Measurements from ENCODE around the gene MARCHF11.

The MARCHF11 gene

GRCh38 chr5:16140944-16141343 lies 38.6 kb downstream of the MARCHF11 start:
- DNase-seq, result no peak
- Histone ChIP-seq H3K27me3 (ENCODE audit: insufficient read depth, low read depth, severe bottlenecking) (no peaks in the 10 kb centered on the region), H3K36me3 (no peaks in the 10 kb centered on the region), H3K9me3 (ENCODE audit: severe bottlenecking) (peaks cover 18% of the 10 kb centered on the region), H3K27ac (no peak overlapping the region), H3K4me3 (ENCODE audit: low read depth, low read length) (no peak overlapping the region)
- no peak for TF ChIP-seq CTCF (IDR thresholded peaks at IDR 0.05; ENCODE audit: low read depth, low read length)

DNA sequence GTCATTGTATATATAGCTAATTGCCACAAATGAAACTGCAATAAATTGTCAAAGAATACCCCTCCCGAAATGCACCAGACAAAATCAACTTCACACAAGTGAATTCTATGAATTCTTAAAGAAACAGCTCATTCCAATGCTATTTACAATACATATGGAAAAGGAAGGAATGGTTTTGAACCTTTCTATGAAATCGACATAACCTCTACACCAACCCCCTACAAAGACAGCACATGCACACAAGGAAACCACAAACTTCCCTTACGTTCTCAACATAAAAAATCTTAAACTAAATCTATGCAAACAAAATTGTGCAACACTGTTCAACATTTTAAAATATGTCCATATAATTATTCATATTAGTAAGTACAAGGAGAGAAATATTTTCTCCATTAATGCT lies 39.2 kb downstream of the MARCHF11 start:
- no peak overlapping the region for H3K4me3 ChIP-seq (ENCODE audit: low read depth, low read length)
- H3K36me3 ChIP-seq, result no peaks in the 10 kb centered on the region
- no peak for DNase-seq
- H3K27ac ChIP-seq, result no peak overlapping the region
- no peak for TF ChIP-seq CTCF (IDR thresholded peaks at IDR 0.05; ENCODE audit: low read depth, low read length)
- peaks cover 18% of the 10 kb centered on the region for H3K9me3 ChIP-seq (ENCODE audit: severe bottlenecking)
- no peaks in the 10 kb centered on the region for H3K27me3 ChIP-seq (ENCODE audit: insufficient read depth, low read depth, severe bottlenecking)

DNA sequence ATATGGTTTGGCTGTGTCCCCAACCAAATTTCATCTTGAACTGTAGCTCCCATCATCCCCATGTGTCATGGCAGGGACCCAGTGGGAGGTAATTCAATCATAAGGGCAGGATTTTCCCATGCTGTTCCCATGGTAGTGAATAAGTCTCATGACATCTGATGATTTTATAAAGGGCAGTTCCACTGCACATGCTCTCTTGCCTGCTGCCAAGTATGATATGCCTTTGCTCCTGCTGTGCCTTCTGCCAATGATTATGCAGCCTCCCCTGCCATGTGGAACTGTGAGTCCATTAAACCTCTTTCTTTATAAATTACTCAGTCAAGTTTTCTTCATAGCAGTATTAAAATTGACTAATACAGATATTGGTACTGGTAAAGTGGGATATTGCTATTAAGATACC lies 42.4 kb downstream of the MARCHF11 start:
- H3K9me3 ChIP-seq (ENCODE audit: severe bottlenecking), result peaks cover 18% of the 10 kb centered on the region
- H3K4me3 ChIP-seq (ENCODE audit: low read depth, low read length), result no peak overlapping the region
- H3K27ac ChIP-seq, result no peak overlapping the region
- no peak for DNase-seq
- H3K27me3 ChIP-seq (ENCODE audit: insufficient read depth, low read depth, severe bottlenecking), result no peaks in the 10 kb centered on the region
- no peaks in the 10 kb centered on the region for H3K36me3 ChIP-seq
- no peak for TF ChIP-seq CTCF (IDR thresholded peaks at IDR 0.05; ENCODE audit: low read depth, low read length)

- H3K9me3 ChIP-seq (ENCODE audit: severe bottlenecking), result peaks cover 18% of the 10 kb centered on the region
- H3K27ac ChIP-seq, result no peak overlapping the region
- DNase-seq, result no peak
- no peak overlapping the region for H3K4me3 ChIP-seq (ENCODE audit: low read depth, low read length)
- H3K27me3 ChIP-seq (ENCODE audit: insufficient read depth, low read depth, severe bottlenecking), result no peaks in the 10 kb centered on the region
- H3K36me3 ChIP-seq, result no peaks in the 10 kb centered on the region
- no peak for TF ChIP-seq CTCF (IDR thresholded peaks at IDR 0.05; ENCODE audit: low read depth, low read length)
These were observed 44.1 kb downstream of the MARCHF11 start for GRCh38 chr5:16135506-16135905.

GRCh38 chr5:16135003-16135402 lies 44.6 kb downstream of the MARCHF11 start:
- Histone ChIP-seq H3K9me3 (ENCODE audit: severe bottlenecking) (peaks cover 18% of the 10 kb centered on the region), H3K4me3 (ENCODE audit: low read depth, low read length) (no peak overlapping the region), H3K27ac (no peak overlapping the region), H3K36me3 (no peaks in the 10 kb centered on the region), H3K27me3 (ENCODE audit: insufficient read depth, low read depth, severe bottlenecking) (no peaks in the 10 kb centered on the region)
- no peak for DNase-seq
- no peak for TF ChIP-seq CTCF (IDR thresholded peaks at IDR 0.05; ENCODE audit: low read depth, low read length)

- Histone ChIP-seq H3K27ac (no peak overlapping the region), H3K36me3 (no peaks in the 10 kb centered on the region), H3K27me3 (ENCODE audit: insufficient read depth, low read depth, severe bottlenecking) (no peaks in the 10 kb centered on the region), H3K4me3 (ENCODE audit: low read depth, low read length) (no peak overlapping the region), H3K9me3 (ENCODE audit: severe bottlenecking) (peaks cover 17% of the 10 kb centered on the region)
- no peak for TF ChIP-seq CTCF (IDR thresholded peaks at IDR 0.05; ENCODE audit: low read depth, low read length)
- no peak for DNase-seq
These were observed 45.4 kb downstream of the MARCHF11 start for GRCh38 chr5:16134204-16134603.
